Hepatocyte (in vitro differentiated cells): Measurements from ENCODE around the gene HPS3.

Experiments
- CTCF ChIP-seq: fragments of 200-600 bp; sonication (generic); IDR thresholded peaks from 2 replicates; pipeline ENCODE4 v1.5.1; 2016; ENCODE audit warnings: antibody characterized with exemption, mild to moderate bottlenecking; ENCODE audit not compliant: poor library complexity
- EZH2 ChIP-seq: fragments of 200-600 bp; sonication (generic); IDR thresholded peaks from 2 replicates; pipeline ENCODE4 v1.6.1; 2016; ENCODE audit warnings: antibody characterized with exemption, mild to moderate bottlenecking, borderline replicate concordance
- EZH2phosphoT487 ChIP-seq: fragments of 200-600 bp; sonication (generic); IDR thresholded peaks from one replicate; pipeline ENCODE4 v1.6.1; 2018; ENCODE audit warnings: antibody characterized with exemption, mild to moderate bottlenecking, low read depth, moderate library complexity; ENCODE audit not compliant: unreplicated experiment, severe bottlenecking

GRCh38 chr3:149215515-149215914 is 86.1 kb downstream of the HPS3 start:
- no peak for TF ChIP-seq EZH2
- no peak for TF ChIP-seq CTCF
- TF ChIP-seq EZH2phosphoT487: no peak
